Measurements from ENCODE around the gene SMNDC1.
"Not testable (repeated sequence)": the region's sequence is repeated elsewhere in the genome, so short reads cannot be mapped to it uniquely, and the experiment has no call there.

The SMNDC1 gene

GRCh38 chr10:110284262-110284661 is 20.5 kb downstream of the SMNDC1 start:
- no peak for DNase-seq (ENCODE audit: low read depth)

- DNase-seq (ENCODE audit: low read depth): peak; percentile 37
These were observed 25.2 kb downstream of the SMNDC1 start for GRCh38 chr10:110279407-110279986.

GRCh38 chr10:110278562-110279406 is 25.9 kb downstream of the SMNDC1 start:
- no peak for DNase-seq (ENCODE audit: low read depth)

GRCh38 chr10:110277591-110277990 is 27.1 kb downstream of the SMNDC1 start:
- DNase-seq (ENCODE audit: low read depth): no peak

GRCh38 chr10:110276603-110277002 is 28.1 kb downstream of the SMNDC1 start:
- no peak for DNase-seq (ENCODE audit: low read depth)

- no peak for DNase-seq (ENCODE audit: low read depth)
These were observed 29.5 kb downstream of the SMNDC1 start for GRCh38 chr10:110275128-110275729.

- no peak for DNase-seq (ENCODE audit: low read depth)
These were observed 30.1 kb downstream of the SMNDC1 start for GRCh38 chr10:110274647-110275046.

- no peak for DNase-seq (ENCODE audit: low read depth)
These were observed 30.6 kb downstream of the SMNDC1 start for GRCh38 chr10:110274072-110274627.

GRCh38 chr10:110273474-110273873 is 31.2 kb downstream of the SMNDC1 start:
- peak; percentile 43 for DNase-seq (ENCODE audit: low read depth)

GRCh38 chr10:110272995-110273394 is 31.7 kb downstream of the SMNDC1 start:
- not testable (repeated sequence) for DNase-seq (ENCODE audit: low read depth)

GRCh38 chr10:110269374-110270318 is 35.1 kb downstream of the SMNDC1 start:
- no peak for DNase-seq (ENCODE audit: low read depth)

- DNase-seq (ENCODE audit: low read depth): no peak
These were observed 35.7 kb downstream of the SMNDC1 start for GRCh38 chr10:110268971-110269370.

- DNase-seq (ENCODE audit: low read depth): no peak
These were observed 36.3 kb downstream of the SMNDC1 start for GRCh38 chr10:110268442-110268841.

GRCh38 chr10:110267276-110267675 is 37.4 kb downstream of the SMNDC1 start:
- no peak for DNase-seq (ENCODE audit: low read depth)

- DNase-seq (ENCODE audit: low read depth): no peak
These were observed 39.0 kb downstream of the SMNDC1 start for GRCh38 chr10:110265573-110266193.

- no peak for DNase-seq (ENCODE audit: low read depth)
These were observed 41.6 kb downstream of the SMNDC1 start for GRCh38 chr10:110263164-110263563.

GRCh38 chr10:110260746-110261477 is 43.8 kb downstream of the SMNDC1 start:
- peak; percentile 6 for DNase-seq (ENCODE audit: low read depth)

- no peak for DNase-seq (ENCODE audit: low read depth)
These were observed 45.4 kb downstream of the SMNDC1 start for GRCh38 chr10:110259317-110259716.

- no peak for DNase-seq (ENCODE audit: low read depth)
These were observed 46.2 kb downstream of the SMNDC1 start for GRCh38 chr10:110258542-110258941.

- DNase-seq (ENCODE audit: low read depth): no peak
These were observed 50.3 kb downstream of the SMNDC1 start for GRCh38 chr10:110254467-110254866.

- DNase-seq (ENCODE audit: low read depth): no peak
These were observed 52.6 kb downstream of the SMNDC1 start for GRCh38 chr10:110252151-110252550.
